DND-41 (cell line): ENCODE measurements around the gene NEDD4L.

Source experiments
- ATAC-seq: fragments of 200-7000 bp; cut with Tn5 transposase; 3 replicates; pipeline ENCODE4 v1.9.1; 2021; ENCODE audit warnings: low read depth; ENCODE audit not compliant: insufficient read depth
- DNase-seq: peaks from one replicate; pipeline ENCODE4 v3.0.0-alpha.2; 2020
- H2AFZ ChIP-seq: 2 replicates; pipeline ENCODE4 v1.6.0; 2012; ENCODE audit warnings: low read depth, low read length
- H3K27ac ChIP-seq: 2 replicates; pipeline ENCODE4 v1.5.1; 2012; ENCODE audit warnings: low read length, inconsistent platforms
- H3K27me3 ChIP-seq: fragments of 200-600 bp; sonication (generic); 2 replicates; pipeline ENCODE4 v1.6.0; 2012; ENCODE audit warnings: low read length, mild to moderate bottlenecking, inconsistent platforms; ENCODE audit not compliant: insufficient read depth, poor library complexity
- H3K36me3 ChIP-seq: 2 replicates; pipeline ENCODE4 v1.5.1; 2012; ENCODE audit warnings: low read length, inconsistent platforms; ENCODE audit not compliant: insufficient read depth
- H3K4me1 ChIP-seq: 2 replicates; pipeline ENCODE4 v1.5.1; 2012; ENCODE audit warnings: mild to moderate bottlenecking, low read length; ENCODE audit not compliant: insufficient read depth
- H3K4me2 ChIP-seq: 2 replicates; pipeline ENCODE4 v1.6.0; 2012; ENCODE audit warnings: mild to moderate bottlenecking, moderate library complexity, low read length, inconsistent platforms; ENCODE audit not compliant: insufficient read depth
- H3K4me3 ChIP-seq, 2 experiments: fragments of 200-600 bp in 1 of 2; shearing (Covaris generic) in 1 of 2; 2 replicates each; pipeline ENCODE4 v1.5.1; 2012 to 2016; ENCODE audit warnings: inconsistent platforms in 2 of 2, low read length in 2 of 2, mild to moderate bottlenecking in 2 of 2, low read depth in 1 of 2, moderate library complexity in 1 of 2
- H3K79me2 ChIP-seq: 2 replicates; pipeline ENCODE4 v1.6.0; 2012; ENCODE audit warnings: low read length, inconsistent platforms; ENCODE audit not compliant: insufficient read depth
- H3K9ac ChIP-seq: 2 replicates; pipeline ENCODE4 v1.6.0; 2012; ENCODE audit warnings: low read depth, mild to moderate bottlenecking, inconsistent platforms, low read length, moderate library complexity
- H3K9me3 ChIP-seq: 2 replicates; pipeline ENCODE4 v1.5.1; 2012; ENCODE audit warnings: low read length, moderate library complexity, mild to moderate bottlenecking, inconsistent platforms; ENCODE audit not compliant: insufficient read depth, severe bottlenecking
- H4K20me1 ChIP-seq: 2 replicates; pipeline ENCODE4 v1.6.0; 2012; ENCODE audit warnings: low read length; ENCODE audit not compliant: insufficient read depth
- CTCF ChIP-seq: IDR thresholded peaks from 2 replicates; pipeline ENCODE4 v1.5.1; 2012; ENCODE audit warnings: borderline replicate concordance, low read length, moderate library complexity, mild to moderate bottlenecking; ENCODE audit not compliant: poor library complexity, severe bottlenecking; ENCODE audit errors: extremely low read depth
- EZH2 ChIP-seq: IDR thresholded peaks from 3 replicates; pipeline ENCODE4 v1.6.1; 2012; ENCODE audit warnings: borderline replicate concordance, low read depth, mild to moderate bottlenecking, moderate library complexity, low read length, inconsistent platforms; ENCODE audit not compliant: severe bottlenecking

NEDD4L gene

DNA sequence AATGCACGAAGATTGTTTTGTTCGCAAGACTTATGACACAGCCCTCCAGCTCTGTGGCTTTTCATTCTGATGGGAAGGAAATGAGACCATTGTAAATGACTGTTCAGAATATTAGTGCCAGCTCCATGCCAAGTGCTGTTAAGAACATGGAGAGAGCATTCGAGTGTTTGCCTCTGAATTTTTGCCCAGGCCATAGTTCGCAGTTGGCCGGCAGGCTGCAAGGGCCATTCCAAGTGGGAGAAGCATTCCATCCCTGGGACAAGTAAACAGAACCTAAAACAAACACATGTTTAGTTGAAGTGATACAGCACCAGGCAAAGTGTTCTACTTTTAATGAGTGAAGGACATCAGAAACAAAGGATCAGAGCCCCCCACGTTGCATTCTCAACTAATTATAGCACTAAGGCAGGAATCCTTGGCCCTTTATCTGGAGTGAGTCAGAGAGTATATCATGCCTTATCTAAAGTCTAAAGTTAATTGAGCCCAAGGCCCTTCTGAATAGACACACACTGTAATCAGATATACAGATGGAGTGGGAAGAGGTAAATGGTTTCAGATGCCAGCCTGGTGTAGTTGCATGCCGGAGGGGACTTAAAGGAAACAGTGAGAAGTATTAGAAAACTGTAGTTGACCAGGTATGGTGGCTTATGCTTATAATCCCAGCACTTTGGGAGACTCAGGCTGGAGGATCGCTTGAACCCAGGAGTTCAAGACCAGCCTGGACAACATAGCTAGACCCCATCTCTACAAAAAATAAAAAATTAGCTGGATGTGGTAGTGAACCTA lies 53.3 kb downstream of the NEDD4L start:
- DNase-seq (no peak), ATAC-seq (no peak)
- H3K4me2 ChIP-seq, result no peak overlapping the region
- H3K36me3 ChIP-seq, result no peaks in the 10 kb centered on the region
- no peaks in the 10 kb centered on the region for H3K4me1 ChIP-seq
- no peaks in the 10 kb centered on the region for H3K9me3 ChIP-seq
- H3K9ac ChIP-seq, result no peak overlapping the region
- no peaks in the 10 kb centered on the region for H3K79me2 ChIP-seq
- H3K27me3 ChIP-seq, result no peaks in the 10 kb centered on the region
- no peak overlapping the region for H2AFZ ChIP-seq
- no peaks in the 10 kb centered on the region for H4K20me1 ChIP-seq
- H3K27ac ChIP-seq, result no peak overlapping the region
- TF ChIP-seq EZH2 (no peak), CTCF (no peak)
- H3K4me3 ChIP-seq, result no peak overlapping the region

DNA sequence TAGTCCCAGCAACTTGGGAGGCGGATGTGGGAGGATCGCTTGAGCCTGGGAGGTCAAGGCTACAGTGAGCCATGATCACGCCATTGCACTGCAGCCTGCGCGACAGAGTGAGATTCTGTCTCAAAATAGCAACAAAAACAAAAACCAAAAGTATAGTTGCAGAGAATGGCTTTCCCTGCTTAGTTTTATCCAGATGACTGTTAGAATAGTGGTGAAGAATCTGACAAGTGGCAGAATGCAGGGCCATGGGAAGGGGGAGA lies 53.8 kb downstream of the NEDD4L start:
- Histone ChIP-seq H3K36me3 (no peaks in the 10 kb centered on the region), H3K79me2 (no peaks in the 10 kb centered on the region), H3K27ac (no peak overlapping the region), H3K9me3 (no peaks in the 10 kb centered on the region), H2AFZ (no peak overlapping the region), H3K4me1 (no peaks in the 10 kb centered on the region), H3K9ac (no peak overlapping the region), H4K20me1 (no peaks in the 10 kb centered on the region), H3K4me2 (no peak overlapping the region), H3K4me3 (no peak overlapping the region), H3K27me3 (no peaks in the 10 kb centered on the region)
- no peak for DNase-seq
- no peak for ATAC-seq
- no peak for TF ChIP-seq CTCF
- TF ChIP-seq EZH2, result no peak

DNA sequence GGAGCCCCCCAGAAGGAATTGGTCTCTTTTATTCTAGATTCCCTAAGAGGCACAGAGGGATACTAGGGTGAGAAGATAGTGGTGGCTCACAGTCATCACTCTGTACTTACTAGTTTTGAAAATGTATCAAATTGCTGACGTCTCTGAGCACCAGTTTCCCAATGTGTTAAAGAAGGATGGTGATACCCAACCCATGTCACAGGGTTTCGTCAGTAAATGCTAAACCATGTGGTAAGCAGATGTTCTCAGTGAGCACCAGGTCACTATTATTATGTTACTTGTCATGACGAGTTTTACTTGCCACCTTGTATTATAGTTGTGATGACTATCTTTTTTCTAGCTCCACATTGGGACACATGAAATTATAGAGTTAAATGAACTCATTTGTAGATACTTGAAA lies 54.7 kb downstream of the NEDD4L start:
- no peak for TF ChIP-seq EZH2
- no peak for TF ChIP-seq CTCF
- Histone ChIP-seq H4K20me1 (no peaks in the 10 kb centered on the region), H2AFZ (no peak overlapping the region), H3K36me3 (no peaks in the 10 kb centered on the region), H3K4me3 (no peak overlapping the region), H3K9ac (no peak overlapping the region), H3K27me3 (no peaks in the 10 kb centered on the region), H3K4me2 (no peak overlapping the region), H3K27ac (no peak overlapping the region), H3K4me1 (no peaks in the 10 kb centered on the region), H3K79me2 (no peaks in the 10 kb centered on the region), H3K9me3 (no peaks in the 10 kb centered on the region)
- no peak for ATAC-seq
- no peak for DNase-seq
